Measurements from ENCODE around the gene RAPGEF1.

RAPGEF1 gene

DNA sequence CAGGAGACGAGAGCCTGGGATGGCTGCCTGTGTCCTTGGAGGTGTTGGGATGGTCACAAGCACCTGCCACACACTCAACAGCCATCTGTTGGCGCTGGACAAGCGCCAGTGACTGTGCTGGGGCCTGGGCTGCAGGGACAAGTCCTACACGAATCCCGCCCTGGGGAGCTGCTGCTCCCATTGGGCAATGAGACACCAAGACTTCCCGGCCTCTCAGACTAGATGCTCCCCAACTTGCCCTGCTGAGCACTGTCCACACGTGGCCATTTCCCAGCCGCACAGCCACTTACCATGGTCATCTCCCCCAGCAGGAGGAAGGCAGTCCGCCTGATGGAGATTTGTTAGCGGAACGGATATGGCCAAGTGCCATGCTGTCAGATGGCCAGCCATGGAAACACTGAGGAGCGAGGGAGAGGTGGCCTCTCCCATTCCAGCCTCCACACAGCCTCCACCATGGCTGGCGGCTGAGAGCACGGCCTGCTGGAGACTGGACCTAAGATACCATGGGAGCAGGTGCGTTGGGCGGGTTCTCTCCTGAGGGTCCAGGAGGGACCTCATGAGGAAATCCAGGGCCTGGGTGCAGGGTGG is 150.7 kb downstream of the RAPGEF1 start:
- Histone ChIP-seq H3K36me3 (ENCODE audit: control insufficient read depth in 2 of 2, insufficient read depth in 1 of 2, low read length in 2 of 2) (peaks cover 0 to 47% of the 10 kb centered on the region in 2 experiments; a peak in 2 of 3 replicates), H3K9me3 (ENCODE audit: control insufficient read depth, insufficient read depth, low read depth, low read length) (no peaks in the 10 kb centered on the region), H3K4me1 (ENCODE audit: control insufficient read depth, insufficient read depth, low read length) (no peaks in the 10 kb centered on the region), H3K4me3 (ENCODE audit: low read depth, low read length) (no peak overlapping the region), H3K27ac (ENCODE audit: extremely low read depth, low read depth, low read length) (no peak overlapping the region)
- TF ChIP-seq GLIS2 (tag by site-specific recombination; IDR thresholded peaks at IDR 0.05): no peak
- TF ChIP-seq, protein P1, sequence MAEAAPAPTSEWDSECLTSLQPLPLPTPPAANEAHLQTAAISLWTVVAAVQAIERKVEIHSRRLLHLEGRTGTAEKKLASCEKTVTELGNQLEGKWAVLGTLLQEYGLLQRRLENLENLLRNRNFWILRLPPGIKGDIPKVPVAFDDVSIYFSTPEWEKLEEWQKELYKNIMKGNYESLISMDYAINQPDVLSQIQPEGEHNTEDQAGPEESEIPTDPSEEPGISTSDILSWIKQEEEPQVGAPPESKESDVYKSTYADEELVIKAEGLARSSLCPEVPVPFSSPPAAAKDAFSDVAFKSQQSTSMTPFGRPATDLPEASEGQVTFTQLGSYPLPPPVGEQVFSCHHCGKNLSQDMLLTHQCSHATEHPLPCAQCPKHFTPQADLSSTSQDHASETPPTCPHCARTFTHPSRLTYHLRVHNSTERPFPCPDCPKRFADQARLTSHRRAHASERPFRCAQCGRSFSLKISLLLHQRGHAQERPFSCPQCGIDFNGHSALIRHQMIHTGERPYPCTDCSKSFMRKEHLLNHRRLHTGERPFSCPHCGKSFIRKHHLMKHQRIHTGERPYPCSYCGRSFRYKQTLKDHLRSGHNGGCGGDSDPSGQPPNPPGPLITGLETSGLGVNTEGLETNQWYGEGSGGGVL (tag by site-specific recombination; IDR thresholded peaks at IDR 0.05): no peak
- TF ChIP-seq, protein P2, sequence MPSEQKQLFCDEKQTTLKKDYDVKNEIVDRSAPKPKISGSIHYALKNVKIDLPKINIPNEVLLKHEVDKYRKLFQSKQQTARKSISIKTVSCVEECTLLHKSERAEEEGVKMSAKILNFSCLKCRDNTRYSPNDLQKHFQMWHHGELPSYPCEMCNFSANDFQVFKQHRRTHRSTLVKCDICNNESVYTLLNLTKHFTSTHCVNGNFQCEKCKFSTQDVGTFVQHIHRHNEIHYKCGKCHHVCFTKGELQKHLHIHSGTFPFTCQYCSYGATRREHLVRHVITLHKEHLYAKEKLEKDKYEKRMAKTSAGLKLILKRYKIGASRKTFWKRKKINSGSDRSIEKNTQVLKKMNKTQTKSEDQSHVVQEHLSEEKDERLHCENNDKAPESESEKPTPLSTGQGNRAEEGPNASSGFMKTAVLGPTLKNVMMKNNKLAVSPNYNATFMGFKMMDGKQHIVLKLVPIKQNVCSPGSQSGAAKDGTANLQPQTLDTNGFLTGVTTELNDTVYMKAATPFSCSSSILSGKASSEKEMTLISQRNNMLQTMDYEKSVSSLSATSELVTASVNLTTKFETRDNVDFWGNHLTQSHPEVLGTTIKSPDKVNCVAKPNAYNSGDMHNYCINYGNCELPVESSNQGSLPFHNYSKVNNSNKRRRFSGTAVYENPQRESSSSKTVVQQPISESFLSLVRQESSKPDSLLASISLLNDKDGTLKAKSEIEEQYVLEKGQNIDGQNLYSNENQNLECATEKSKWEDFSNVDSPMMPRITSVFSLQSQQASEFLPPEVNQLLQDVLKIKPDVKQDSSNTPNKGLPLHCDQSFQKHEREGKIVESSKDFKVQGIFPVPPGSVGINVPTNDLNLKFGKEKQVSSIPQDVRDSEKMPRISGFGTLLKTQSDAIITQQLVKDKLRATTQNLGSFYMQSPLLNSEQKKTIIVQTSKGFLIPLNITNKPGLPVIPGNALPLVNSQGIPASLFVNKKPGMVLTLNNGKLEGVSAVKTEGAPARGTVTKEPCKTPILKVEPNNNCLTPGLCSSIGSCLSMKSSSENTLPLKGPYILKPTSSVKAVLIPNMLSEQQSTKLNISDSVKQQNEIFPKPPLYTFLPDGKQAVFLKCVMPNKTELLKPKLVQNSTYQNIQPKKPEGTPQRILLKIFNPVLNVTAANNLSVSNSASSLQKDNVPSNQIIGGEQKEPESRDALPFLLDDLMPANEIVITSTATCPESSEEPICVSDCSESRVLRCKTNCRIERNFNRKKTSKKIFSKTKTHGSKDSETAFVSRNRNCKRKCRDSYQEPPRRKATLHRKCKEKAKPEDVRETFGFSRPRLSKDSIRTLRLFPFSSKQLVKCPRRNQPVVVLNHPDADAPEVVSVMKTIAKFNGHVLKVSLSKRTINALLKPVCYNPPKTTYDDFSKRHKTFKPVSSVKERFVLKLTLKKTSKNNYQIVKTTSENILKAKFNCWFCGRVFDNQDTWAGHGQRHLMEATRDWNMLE (tag by site-specific recombination; conservative IDR thresholded peaks at IDR 0.05; ENCODE audit: low read depth): no peak
- no peak for TF ChIP-seq TCF7L2 (IDR thresholded peaks at IDR 0.05; ENCODE audit: borderline replicate concordance, low read depth, low read length)
- no peak for TF ChIP-seq ZNF311 (tag by site-specific recombination; IDR thresholded peaks at IDR 0.05; ENCODE audit: borderline replicate concordance)
- no peak for TF ChIP-seq KLF1 (tag by site-specific recombination; IDR thresholded peaks at IDR 0.05)
- no peak for TF ChIP-seq ZNF658 (tag by site-specific recombination; IDR thresholded peaks at IDR 0.05)
- no peak for TF ChIP-seq ZNF354C (tag by site-specific recombination; IDR thresholded peaks at IDR 0.05; ENCODE audit: borderline replicate concordance, low read depth)
- no peak for TF ChIP-seq ZFP41 (tag by site-specific recombination; IDR thresholded peaks at IDR 0.05; ENCODE audit: borderline replicate concordance)
- TF ChIP-seq, protein P3, sequence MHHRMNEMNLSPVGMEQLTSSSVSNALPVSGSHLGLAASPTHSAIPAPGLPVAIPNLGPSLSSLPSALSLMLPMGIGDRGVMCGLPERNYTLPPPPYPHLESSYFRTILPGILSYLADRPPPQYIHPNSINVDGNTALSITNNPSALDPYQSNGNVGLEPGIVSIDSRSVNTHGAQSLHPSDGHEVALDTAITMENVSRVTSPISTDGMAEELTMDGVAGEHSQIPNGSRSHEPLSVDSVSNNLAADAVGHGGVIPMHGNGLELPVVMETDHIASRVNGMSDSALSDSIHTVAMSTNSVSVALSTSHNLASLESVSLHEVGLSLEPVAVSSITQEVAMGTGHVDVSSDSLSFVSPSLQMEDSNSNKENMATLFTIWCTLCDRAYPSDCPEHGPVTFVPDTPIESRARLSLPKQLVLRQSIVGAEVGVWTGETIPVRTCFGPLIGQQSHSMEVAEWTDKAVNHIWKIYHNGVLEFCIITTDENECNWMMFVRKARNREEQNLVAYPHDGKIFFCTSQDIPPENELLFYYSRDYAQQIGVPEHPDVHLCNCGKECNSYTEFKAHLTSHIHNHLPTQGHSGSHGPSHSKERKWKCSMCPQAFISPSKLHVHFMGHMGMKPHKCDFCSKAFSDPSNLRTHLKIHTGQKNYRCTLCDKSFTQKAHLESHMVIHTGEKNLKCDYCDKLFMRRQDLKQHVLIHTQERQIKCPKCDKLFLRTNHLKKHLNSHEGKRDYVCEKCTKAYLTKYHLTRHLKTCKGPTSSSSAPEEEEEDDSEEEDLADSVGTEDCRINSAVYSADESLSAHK (tag by site-specific recombination; IDR thresholded peaks at IDR 0.05): no peak
- ChIA-PET POLR2A (interaction anchor here (0.8 kb wide), 1 partner anchor 36 kb away, joined by 3 read pairs; no protein-coding TSS in a partner anchor), CTCF (interaction anchor here (0.7 to 8.8 kb wide), 4 partner anchors 90 to 670 kb away, joined by 3 to 193 read pairs (median 4); partner anchors contain the start of gene RAPGEF1)

DNA sequence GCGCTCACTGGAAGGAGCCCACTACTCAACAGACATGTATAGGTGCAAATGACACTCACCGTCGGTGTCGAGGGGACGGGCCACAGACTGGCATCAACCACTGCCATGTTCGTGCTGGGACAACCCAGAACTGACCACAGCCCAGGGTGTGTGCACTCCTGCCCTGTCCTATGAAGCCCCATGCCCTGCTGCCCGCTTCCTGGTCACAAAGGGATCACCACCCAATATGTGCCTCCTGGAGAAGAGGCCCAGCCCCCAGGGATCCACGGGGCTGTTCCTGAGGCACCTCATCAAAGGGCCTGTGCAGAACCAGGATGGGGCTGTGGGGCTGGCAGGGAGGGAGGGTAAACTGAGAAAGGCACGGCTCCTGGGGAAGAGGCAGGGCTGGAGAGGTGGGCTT is 151.5 kb downstream of the RAPGEF1 start:
- Histone ChIP-seq H3K36me3 (ENCODE audit: control insufficient read depth in 2 of 2, insufficient read depth in 1 of 2, low read length in 2 of 2) (peaks cover 0 to 51% of the 10 kb centered on the region in 2 experiments; a peak in 2 of 3 replicates), H3K4me1 (ENCODE audit: control insufficient read depth, insufficient read depth, low read length) (no peaks in the 10 kb centered on the region), H3K27ac (ENCODE audit: extremely low read depth, low read depth, low read length) (no peak overlapping the region), H3K9me3 (ENCODE audit: control insufficient read depth, insufficient read depth, low read depth, low read length) (no peaks in the 10 kb centered on the region), H3K4me3 (ENCODE audit: low read depth, low read length) (no peak overlapping the region)
- ChIA-PET POLR2A (interaction anchor here (0.5 kb wide), 1 partner anchor 195 kb away, joined by 3 read pairs; no protein-coding TSS in a partner anchor), CTCF (interaction anchor here (0.7 to 8.8 kb wide), 5 partner anchors 149 to 671 kb away, joined by 3 to 193 read pairs (median 3); partner anchors contain the start of gene RAPGEF1)
- TF ChIP-seq, protein P4, sequence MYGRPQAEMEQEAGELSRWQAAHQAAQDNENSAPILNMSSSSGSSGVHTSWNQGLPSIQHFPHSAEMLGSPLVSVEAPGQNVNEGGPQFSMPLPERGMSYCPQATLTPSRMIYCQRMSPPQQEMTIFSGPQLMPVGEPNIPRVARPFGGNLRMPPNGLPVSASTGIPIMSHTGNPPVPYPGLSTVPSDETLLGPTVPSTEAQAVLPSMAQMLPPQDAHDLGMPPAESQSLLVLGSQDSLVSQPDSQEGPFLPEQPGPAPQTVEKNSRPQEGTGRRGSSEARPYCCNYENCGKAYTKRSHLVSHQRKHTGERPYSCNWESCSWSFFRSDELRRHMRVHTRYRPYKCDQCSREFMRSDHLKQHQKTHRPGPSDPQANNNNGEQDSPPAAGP (tag by site-specific recombination; IDR thresholded peaks at IDR 0.05): no peak
- TF ChIP-seq ZNF529 (tag by site-specific recombination; IDR thresholded peaks at IDR 0.05; ENCODE audit: insufficient replicate concordance): no peak
- no peak for TF ChIP-seq ZNF184 (tag by site-specific recombination; IDR thresholded peaks at IDR 0.05)
- TF ChIP-seq ZNF621 (tag by site-specific recombination; IDR thresholded peaks at IDR 0.05): no peak
- TF ChIP-seq ZNF701 (tag by site-specific recombination; IDR thresholded peaks at IDR 0.05): no peak
- TF ChIP-seq ZNF623 (tag by site-specific recombination; IDR thresholded peaks at IDR 0.05): no peak
- TF ChIP-seq SP2 (tag by site-specific recombination; IDR thresholded peaks at IDR 0.05): no peak
- no peak for TF ChIP-seq ZFP69B (tag by site-specific recombination; IDR thresholded peaks at IDR 0.05)
- TF ChIP-seq ZNF670 (tag by site-specific recombination; IDR thresholded peaks at IDR 0.05; ENCODE audit: low read depth): no peak
- TF ChIP-seq ZNF37A (tag by site-specific recombination; IDR thresholded peaks at IDR 0.05): no peak
- no peak for TF ChIP-seq ZNF843 (tag by site-specific recombination; IDR thresholded peaks at IDR 0.05)
- TF ChIP-seq, protein P5, sequence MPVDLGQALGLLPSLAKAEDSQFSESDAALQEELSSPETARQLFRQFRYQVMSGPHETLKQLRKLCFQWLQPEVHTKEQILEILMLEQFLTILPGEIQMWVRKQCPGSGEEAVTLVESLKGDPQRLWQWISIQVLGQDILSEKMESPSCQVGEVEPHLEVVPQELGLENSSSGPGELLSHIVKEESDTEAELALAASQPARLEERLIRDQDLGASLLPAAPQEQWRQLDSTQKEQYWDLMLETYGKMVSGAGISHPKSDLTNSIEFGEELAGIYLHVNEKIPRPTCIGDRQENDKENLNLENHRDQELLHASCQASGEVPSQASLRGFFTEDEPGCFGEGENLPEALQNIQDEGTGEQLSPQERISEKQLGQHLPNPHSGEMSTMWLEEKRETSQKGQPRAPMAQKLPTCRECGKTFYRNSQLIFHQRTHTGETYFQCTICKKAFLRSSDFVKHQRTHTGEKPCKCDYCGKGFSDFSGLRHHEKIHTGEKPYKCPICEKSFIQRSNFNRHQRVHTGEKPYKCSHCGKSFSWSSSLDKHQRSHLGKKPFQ (tag by site-specific recombination; IDR thresholded peaks at IDR 0.05): no peak
